ENCODE results near the gene SFRP2. TPM values are rescaled to one million over a fixed set of nuclear protein-coding genes. Genes with fewer than 3 reads are reported as not detected.

Gene SFRP2
- total RNA-seq, 2 donors from 2014 or later, result 70.4 to 90.3 TPM

- no peaks in the 10 kb centered on the region for H3K4me1 ChIP-seq (ENCODE audit: control insufficient read depth in 1 of 2, low read depth in 2 of 2)
- H3K4me3 ChIP-seq, result no peak overlapping the region
- TF ChIP-seq, protein P1, sequence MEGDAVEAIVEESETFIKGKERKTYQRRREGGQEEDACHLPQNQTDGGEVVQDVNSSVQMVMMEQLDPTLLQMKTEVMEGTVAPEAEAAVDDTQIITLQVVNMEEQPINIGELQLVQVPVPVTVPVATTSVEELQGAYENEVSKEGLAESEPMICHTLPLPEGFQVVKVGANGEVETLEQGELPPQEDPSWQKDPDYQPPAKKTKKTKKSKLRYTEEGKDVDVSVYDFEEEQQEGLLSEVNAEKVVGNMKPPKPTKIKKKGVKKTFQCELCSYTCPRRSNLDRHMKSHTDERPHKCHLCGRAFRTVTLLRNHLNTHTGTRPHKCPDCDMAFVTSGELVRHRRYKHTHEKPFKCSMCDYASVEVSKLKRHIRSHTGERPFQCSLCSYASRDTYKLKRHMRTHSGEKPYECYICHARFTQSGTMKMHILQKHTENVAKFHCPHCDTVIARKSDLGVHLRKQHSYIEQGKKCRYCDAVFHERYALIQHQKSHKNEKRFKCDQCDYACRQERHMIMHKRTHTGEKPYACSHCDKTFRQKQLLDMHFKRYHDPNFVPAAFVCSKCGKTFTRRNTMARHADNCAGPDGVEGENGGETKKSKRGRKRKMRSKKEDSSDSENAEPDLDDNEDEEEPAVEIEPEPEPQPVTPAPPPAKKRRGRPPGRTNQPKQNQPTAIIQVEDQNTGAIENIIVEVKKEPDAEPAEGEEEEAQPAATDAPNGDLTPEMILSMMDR (IDR thresholded peaks at IDR 0.05), result no peak
- H3K27me3 ChIP-seq (replicated peaks; ENCODE audit: insufficient read depth), result no peaks in the 10 kb centered on the region
- H3K9me3 ChIP-seq, result no peaks in the 10 kb centered on the region
- H3K36me3 ChIP-seq, result no peaks in the 10 kb centered on the region
- H3K27ac ChIP-seq, result no peak overlapping the region
- ATAC-seq (ENCODE audit: insufficient number of reproducible peaks, low FRiP score, low read depth), result no peak
- DNase-seq (ENCODE audit: low spot score), result no peak
These were observed 7.6 kb downstream of the SFRP2 start for GRCh38 chr4:153781280-153781679.

GRCh38 chr4:153780876-153781275 lies 8.0 kb downstream of the SFRP2 start:
- H3K27ac ChIP-seq, result no peak overlapping the region
- H3K4me3 ChIP-seq, result no peak overlapping the region
- DNase-seq (ENCODE audit: low spot score) (no peak), ATAC-seq (ENCODE audit: insufficient number of reproducible peaks, low FRiP score, low read depth) (no peak)
- TF ChIP-seq, protein P1 (IDR thresholded peaks at IDR 0.05), result no peak
- no peaks in the 10 kb centered on the region for H3K4me1 ChIP-seq (ENCODE audit: control insufficient read depth in 1 of 2, low read depth in 2 of 2)
- H3K36me3 ChIP-seq, result no peaks in the 10 kb centered on the region
- no peaks in the 10 kb centered on the region for H3K9me3 ChIP-seq
- no peaks in the 10 kb centered on the region for H3K27me3 ChIP-seq (replicated peaks; ENCODE audit: insufficient read depth)

GRCh38 chr4:153780221-153780620 lies 8.7 kb downstream of the SFRP2 start:
- TF ChIP-seq, protein P1 (IDR thresholded peaks at IDR 0.05), result no peak
- H3K9me3 ChIP-seq, result no peaks in the 10 kb centered on the region
- DNase-seq (ENCODE audit: low spot score) (no peak), ATAC-seq (ENCODE audit: insufficient number of reproducible peaks, low FRiP score, low read depth) (no peak)
- H3K27ac ChIP-seq, result no peak overlapping the region
- no peaks in the 10 kb centered on the region for H3K27me3 ChIP-seq (replicated peaks; ENCODE audit: insufficient read depth)
- no peaks in the 10 kb centered on the region for H3K4me1 ChIP-seq (ENCODE audit: control insufficient read depth in 1 of 2, low read depth in 2 of 2)
- H3K4me3 ChIP-seq, result no peak overlapping the region
- no peaks in the 10 kb centered on the region for H3K36me3 ChIP-seq

DNA sequence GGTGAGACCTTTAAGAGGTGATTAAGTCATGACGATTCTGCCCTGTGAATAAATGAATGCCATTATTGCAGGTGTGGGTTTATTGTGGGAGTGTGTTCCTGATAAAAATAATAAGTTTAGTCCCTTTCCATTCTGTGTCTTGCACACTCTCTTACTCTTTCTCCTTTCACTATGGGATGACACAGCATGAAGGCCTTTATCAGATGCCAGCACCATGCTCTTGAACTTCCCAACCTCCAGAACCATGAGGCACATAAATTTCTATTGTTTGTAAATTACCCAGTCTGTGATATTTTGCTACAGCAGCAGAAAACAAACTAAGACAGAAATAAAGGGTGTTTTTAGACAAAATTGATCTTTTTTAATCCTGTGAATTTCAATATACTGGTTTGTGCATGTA lies 10.5 kb downstream of the SFRP2 start:
- Histone ChIP-seq H3K36me3 (no peaks in the 10 kb centered on the region), H3K9me3 (no peaks in the 10 kb centered on the region), H3K4me1 (ENCODE audit: control insufficient read depth in 1 of 2, low read depth in 2 of 2) (no peaks in the 10 kb centered on the region), H3K27me3 (replicated peaks; ENCODE audit: insufficient read depth) (no peaks in the 10 kb centered on the region), H3K27ac (no peak overlapping the region), H3K4me3 (no peak overlapping the region)
- ATAC-seq (ENCODE audit: insufficient number of reproducible peaks, low FRiP score, low read depth), result no peak
- TF ChIP-seq, protein P1 (IDR thresholded peaks at IDR 0.05), result no peak
- no peak for DNase-seq (ENCODE audit: low spot score)

GRCh38 chr4:153777421-153777820 lies 11.5 kb downstream of the SFRP2 start:
- Histone ChIP-seq H3K4me3 (no peak overlapping the region), H3K27me3 (replicated peaks; ENCODE audit: insufficient read depth) (no peaks in the 10 kb centered on the region), H3K27ac (no peak overlapping the region), H3K4me1 (ENCODE audit: control insufficient read depth in 1 of 2, low read depth in 2 of 2) (no peaks in the 10 kb centered on the region), H3K9me3 (no peaks in the 10 kb centered on the region), H3K36me3 (no peaks in the 10 kb centered on the region)
- DNase-seq (ENCODE audit: low spot score) (no peak), ATAC-seq (ENCODE audit: insufficient number of reproducible peaks, low FRiP score, low read depth) (no peak)
- TF ChIP-seq, protein P1 (IDR thresholded peaks at IDR 0.05), result no peak
